Myocyte (in vitro differentiated cells): Measurements from ENCODE around the gene KLK8. TPM values are rescaled to one million over a fixed set of nuclear protein-coding genes. Genes with fewer than 3 reads are reported as not detected.
A peak's percentile ranks its signal among the peaks of the same experiment; 100 is the strongest.

Experiments
- DNase-seq: peaks from one replicate; pipeline ENCODE4 v3.0.0-alpha.2; 2012; ENCODE audit warnings: low read depth
- total RNA-seq: library from RNA; depleted of rRNA; stranded (reverse); fragments of >200 nt; gene quantifications from 2 replicates; pipeline ENCODE4 v1.2.3, GENCODE V29; 2014

KLK8 gene
- total RNA-seq, 1 donor from 2014 or later, result not detected

GRCh38 chr19:51018745-51019543 lies 17.5 kb upstream of the KLK8 start:
- no peak for DNase-seq

DNA sequence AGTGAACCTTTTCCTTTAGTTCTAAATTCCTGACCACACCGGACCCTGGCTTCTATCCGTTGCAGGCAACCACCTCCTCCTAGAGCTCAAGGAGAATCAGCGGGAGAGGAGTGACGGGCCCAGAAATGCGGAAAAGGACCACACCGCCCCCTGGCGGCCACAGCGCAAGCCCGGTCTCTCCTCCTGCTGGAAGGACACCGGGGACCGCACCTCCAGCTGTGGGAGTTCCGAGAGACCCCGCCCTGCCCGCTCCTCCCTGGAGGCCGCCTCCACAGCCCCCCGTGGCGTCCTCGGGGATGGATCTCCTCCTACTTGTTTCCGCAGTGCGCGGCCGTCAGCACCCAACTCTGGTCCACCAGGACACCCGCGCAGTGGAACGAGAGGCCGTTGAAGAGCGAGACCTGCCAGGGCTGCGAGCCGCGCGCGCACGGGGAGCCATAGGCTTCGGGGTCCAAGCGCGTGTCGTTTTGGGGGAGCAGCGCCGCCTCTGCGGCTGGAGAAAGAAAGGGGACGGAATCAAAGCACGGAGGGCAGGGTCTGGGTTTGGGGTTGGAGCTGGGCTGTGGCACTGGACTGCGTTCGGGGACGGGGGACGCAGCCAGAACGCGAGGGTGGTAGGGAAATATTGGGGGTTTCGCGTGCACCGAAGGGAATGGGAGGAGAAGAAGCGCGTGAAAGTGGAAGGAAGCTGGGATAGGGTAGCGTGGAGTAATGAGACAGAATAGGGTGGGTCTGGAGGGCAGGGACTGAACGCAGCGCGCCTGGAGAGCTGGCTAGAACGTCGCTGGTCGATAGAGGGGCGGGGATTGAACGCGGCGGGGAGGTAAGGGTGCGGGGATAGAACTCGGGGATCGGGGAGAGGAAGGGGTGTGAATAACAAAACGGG lies 15.6 kb upstream of the KLK8 start:
- DNase-seq, result peak; percentile 7

DNA sequence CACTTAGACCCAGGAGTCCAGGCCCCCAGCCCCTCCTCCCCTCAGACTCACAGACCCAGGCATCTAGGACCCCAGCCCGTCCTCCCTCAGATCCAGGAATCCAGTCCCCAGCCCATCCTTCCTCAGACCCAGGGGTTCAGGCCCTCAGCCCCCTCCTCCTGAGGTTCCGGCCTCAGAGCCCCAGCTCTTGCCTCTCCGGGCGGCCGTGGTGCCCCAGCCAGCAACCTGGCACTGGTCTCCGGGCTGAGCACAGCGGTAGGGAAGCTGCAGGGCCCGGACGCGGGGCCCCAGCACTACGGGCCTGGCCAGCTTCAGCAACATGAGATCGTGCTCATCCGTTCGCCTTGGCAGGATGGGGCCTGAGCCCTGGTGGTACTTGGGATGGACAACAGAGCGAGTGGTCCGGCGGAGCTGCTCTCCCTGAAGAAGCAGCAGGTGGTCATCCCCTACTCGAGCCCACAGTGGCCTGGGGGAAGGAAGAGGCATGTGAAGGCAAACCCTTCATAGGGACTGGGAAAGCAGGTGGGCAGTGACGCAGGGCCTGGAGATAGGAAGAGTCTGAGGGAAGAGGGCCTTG lies 14.4 kb upstream of the KLK8 start:
- no peak for DNase-seq

- no peak for DNase-seq
Measured at GRCh38 chr19:51014242-51014641, 12.8 kb upstream of the KLK8 start.

- DNase-seq, result no peak
Measured at GRCh38 chr19:51012661-51013190, 11.3 kb upstream of the KLK8 start.

DNA sequence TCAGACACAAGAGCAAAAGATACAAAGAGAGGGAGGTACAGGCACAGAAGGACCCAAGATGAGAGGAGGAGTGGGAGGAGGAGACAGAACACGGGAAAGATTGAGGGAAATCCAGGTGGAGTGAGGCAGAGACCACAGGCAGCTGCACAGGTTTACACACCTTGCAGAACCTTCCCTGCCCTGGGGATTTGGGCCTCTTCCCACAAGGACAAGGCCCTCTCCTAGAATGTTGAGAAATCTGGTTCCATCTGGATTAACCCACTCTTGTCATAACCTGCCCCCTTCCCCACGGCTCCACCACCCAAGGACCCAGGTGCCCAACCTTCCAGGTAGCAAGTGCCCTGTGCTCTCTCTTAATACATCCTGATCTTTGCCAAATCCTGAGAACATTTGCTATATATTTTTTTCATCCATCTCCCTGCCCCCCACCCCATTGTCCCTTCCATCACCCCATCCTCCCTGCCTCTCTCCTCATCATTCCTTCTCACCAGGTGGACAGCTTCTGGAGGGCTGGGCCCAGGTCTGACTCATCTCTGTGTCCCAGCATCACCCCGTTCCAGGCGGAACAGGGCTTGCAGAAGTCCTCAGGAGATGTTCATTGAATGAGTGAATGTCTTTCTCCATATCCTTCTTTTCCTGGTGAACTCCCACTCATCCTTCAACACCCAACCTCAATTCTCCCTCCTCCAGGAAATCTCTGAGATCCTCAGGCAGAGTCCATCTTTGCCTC lies 8.8 kb upstream of the KLK8 start:
- DNase-seq, result no peak

DNA sequence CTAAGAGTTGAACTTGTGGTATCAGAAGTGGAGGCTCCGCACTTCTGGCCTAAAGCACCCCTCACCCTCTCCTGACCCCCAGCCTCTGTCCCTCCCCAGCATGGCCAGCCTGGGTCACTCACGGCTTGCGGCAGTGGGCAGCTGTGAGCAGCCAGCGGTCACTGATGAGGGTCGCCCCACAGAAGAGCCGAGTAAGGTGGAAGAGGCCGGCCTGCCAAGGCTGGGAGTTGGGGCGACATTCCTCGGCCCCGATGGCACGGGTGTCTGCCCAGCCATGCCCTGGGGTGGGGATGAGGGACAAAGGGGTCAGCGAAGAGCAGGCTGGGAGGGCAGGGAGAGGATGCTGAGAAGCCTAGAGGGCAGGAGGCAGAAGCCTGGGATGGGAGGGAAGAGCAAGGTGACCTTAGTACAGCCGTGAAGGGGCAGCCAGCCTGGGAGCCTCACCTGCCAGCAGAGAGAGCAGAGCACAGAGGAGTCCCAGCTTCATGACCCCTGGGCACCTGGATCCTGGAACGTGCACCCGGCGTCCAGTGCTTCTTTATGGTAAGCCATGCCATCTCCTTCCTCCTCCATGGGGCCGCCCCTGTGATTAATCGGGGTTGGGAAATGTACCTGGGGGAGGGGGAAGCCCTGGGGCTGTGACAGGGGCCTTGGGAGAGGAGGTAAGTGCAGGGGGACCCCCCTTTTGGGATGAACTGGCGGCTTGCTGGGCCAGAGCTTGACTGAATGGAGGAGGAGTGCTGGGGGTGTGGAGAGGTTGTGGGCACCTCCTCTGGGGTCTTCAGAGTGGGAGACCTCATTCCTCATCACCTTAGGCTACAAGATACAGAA lies 7.9 kb upstream of the KLK8 start:
- DNase-seq, result no peak

GRCh38 chr19:51007488-51007887 lies 6.1 kb upstream of the KLK8 start:
- no peak for DNase-seq

DNA sequence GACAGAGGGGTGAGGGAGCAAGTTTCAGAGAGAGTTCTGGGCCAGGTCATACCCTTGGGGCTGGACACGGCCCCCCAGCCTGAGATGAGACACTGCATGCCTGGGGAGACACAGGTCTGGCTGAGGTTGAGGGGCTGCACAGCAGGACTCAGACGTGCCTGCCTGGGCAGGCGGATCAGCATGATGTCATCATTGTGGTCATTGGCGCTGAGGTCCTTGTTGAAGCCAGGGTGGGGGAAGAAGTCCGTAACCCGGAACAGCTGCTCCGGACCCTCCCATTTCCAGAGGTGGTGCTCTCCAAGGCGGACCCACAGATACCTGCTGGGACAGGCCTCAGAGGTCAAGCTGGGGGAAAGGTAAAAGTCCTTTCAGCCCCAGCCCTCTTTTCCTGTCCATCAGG lies 5.0 kb upstream of the KLK8 start:
- no peak for DNase-seq

DNA sequence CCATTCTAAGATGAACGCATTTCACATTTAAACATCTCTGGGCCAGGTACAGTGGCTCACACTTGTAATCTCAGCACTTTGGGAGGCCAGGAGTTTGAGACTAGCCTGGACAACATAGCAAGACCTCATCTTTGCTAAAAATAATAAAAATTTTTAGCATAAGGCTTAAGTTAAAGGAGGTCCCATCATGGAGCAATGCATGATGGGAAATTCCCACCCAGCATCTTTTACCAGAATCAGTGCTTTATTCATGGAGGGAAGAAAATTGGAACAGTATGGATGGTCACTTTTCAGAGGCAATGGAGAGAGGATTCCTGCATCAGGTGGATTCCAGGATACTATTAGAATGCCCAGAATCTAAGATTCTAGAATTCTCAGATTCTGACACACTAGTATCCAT lies 3.8 kb upstream of the KLK8 start:
- DNase-seq, result no peak

DNA sequence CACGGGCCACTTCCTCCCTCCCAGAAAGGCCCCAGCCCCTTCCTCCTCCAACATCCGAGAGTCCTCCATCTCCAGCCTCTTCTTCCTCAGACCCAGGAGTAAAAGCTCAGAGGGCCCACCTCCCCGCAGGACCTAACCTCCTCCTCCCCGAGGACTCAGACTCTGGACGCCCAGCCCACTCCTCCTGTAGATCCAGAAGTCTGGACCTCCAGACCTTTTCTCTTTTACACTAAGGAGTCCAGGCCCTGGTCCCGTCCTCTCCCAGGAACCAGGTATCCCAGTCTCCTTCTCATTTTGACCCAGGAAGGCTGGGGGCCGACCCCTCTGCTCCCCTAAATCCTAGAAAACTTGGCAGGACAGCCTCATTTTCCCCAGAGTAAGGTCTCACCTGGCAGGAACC lies 1.9 kb upstream of the KLK8 start:
- DNase-seq, result no peak

GRCh38 chr19:51002542-51003311 lies 1.3 kb upstream of the KLK8 start:
- DNase-seq, result no peak

DNA sequence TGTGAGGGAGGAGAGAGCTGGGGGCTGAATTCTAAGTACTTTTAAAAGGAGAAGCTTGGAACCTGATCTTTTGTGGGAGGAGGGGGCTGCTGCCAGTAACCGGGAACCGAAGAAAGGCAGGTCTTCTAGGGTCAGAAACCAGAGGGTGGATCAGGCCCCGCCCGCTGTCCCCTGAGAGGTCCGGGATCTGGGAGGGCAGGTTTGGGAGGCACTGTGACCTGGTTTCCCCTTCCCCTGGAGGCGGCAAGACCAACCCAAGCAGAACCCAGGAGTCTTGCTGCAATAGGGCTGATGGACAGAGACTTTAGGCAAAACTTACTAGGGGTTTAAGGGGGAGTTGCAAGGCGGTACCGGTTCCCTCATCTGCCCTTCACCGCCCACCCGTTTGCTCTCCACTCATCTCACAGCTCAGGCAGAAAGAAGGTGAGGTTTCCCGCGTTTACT lies 707 bp upstream of the KLK8 start:
- no peak for DNase-seq

DNA sequence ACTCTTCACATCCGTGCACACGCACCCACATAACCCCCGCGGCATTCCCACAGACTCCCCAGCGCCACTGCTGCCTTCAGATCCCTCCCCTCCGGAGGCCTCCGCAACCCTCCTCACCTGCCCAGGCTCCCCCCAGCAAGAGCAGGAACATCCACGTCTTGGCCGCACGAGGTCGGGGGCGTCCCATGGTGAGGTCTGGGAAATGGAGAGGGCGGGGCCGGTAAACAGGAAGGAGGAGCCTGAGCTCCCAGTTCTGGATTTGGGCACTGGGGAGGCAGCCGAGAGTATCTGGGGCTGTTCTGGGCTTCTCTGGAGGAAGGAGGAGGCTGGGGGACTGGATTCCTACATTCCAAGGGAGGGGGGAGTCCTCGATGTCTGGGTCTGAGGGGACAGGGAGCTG lies 423 bp downstream of the KLK8 start:
- DNase-seq, result no peak

- no peak for DNase-seq
Measured at GRCh38 chr19:51000426-51000825, 978 bp downstream of the KLK8 start.

GRCh38 chr19:50998686-50999085 lies 2.7 kb downstream of the KLK8 start:
- no peak for DNase-seq

- no peak for DNase-seq
Measured at GRCh38 chr19:50998061-50998460, 3.3 kb downstream of the KLK8 start.

GRCh38 chr19:50994129-50994528 lies 7.3 kb downstream of the KLK8 start:
- no peak for DNase-seq

- no peak for DNase-seq
Measured at GRCh38 chr19:50992666-50993035, 8.8 kb downstream of the KLK8 start.
